GM19455 (cell line): ENCODE measurements around the gene GALNT18.

ENCODE experiments used
- ATAC-seq: cut with Tn5 transposase; IDR thresholded peaks from one replicate; pipeline ENCODE4 v1.9.1; 2021; ENCODE audit not compliant: unreplicated experiment

GALNT18 gene

GRCh38 chr11:11251394-11251970 is 370.3 kb downstream of the GALNT18 start:
- no peak for ATAC-seq

- no peak for ATAC-seq
Observed at GRCh38 chr11:11250470-11250869, 371.3 kb downstream of the GALNT18 start.

GRCh38 chr11:11247576-11247975 is 374.2 kb downstream of the GALNT18 start:
- no peak for ATAC-seq

- no peak for ATAC-seq
Observed at GRCh38 chr11:11247086-11247485, 374.7 kb downstream of the GALNT18 start.

- no peak for ATAC-seq
Observed at GRCh38 chr11:11246166-11246565, 375.6 kb downstream of the GALNT18 start.

- no peak for ATAC-seq
Observed at GRCh38 chr11:11245453-11245852, 376.4 kb downstream of the GALNT18 start.

GRCh38 chr11:11244470-11245080 is 377.2 kb downstream of the GALNT18 start:
- ATAC-seq, result no peak

- ATAC-seq, result no peak
Observed at GRCh38 chr11:11243590-11244469, 378.0 kb downstream of the GALNT18 start.

GRCh38 chr11:11243209-11243589 is 378.6 kb downstream of the GALNT18 start:
- no peak for ATAC-seq

GRCh38 chr11:11241284-11241683 is 380.5 kb downstream of the GALNT18 start:
- no peak for ATAC-seq

- ATAC-seq, result no peak
Observed at GRCh38 chr11:11239959-11240358, 381.8 kb downstream of the GALNT18 start.

- no peak for ATAC-seq
Observed at GRCh38 chr11:11237070-11237832, 384.6 kb downstream of the GALNT18 start.

- no peak for ATAC-seq
Observed at GRCh38 chr11:11236498-11237059, 385.2 kb downstream of the GALNT18 start.

GRCh38 chr11:11231763-11232162 is 390.0 kb downstream of the GALNT18 start:
- ATAC-seq, result no peak

GRCh38 chr11:11230802-11231562 is 390.8 kb downstream of the GALNT18 start:
- no peak for ATAC-seq

GRCh38 chr11:11230087-11230486 is 391.7 kb downstream of the GALNT18 start:
- ATAC-seq, result no peak

GRCh38 chr11:11229647-11230046 is 392.2 kb downstream of the GALNT18 start:
- ATAC-seq, result no peak

- no peak for ATAC-seq
Observed at GRCh38 chr11:11227296-11228085, 394.3 kb downstream of the GALNT18 start.
